ENCODE data around the gene UNC45B. TPM values are rescaled to one million over a fixed set of nuclear protein-coding genes. Genes with fewer than 3 reads are reported as not detected.

Gene UNC45B
- total RNA-seq, 4 donors from 2014 or later: not detected

DNA sequence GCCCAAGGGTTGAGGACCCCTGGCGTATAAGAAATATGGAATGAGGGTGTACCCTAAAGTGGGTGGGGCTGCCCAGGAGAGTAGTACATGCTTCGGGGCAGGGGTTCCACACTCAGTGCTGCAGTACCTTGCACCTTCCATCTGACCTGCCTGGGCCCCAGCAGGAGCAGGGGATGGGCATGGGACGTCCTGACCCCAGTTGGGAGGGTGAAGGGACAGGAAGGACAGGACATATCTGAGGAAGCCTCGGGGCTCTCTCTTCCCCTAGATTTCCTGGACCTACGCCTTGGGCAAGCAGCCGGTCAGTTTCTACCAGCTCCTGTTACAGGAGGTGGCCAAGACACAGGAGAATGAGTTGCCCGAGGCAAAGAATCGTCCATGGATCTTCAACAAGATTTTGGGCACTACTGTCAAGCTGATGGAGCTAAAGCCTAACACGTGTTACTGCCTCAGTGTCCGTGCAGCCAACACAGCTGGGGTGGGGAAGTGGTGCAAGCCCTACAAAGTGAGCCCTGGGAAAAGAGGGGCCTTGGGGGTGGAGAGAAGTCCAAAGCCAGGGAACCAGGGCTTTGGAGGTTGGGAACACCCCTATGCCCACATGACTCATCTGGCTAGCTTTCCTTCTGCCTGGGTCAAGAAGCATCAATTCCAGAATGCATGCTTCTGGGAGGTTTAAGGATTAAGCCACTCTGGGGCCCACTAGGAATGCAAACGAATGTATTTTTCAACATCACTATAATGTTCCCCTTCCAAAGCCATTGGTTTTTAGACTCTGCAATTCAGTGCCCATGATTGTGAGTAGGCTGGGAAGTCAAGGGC is 18.3 kb upstream of the UNC45B start:
- peaks cover 0 to 24% (median 0%) of the 10 kb centered on the region in 3 donors for H3K36me3 ChIP-seq
- H3K4me3 ChIP-seq: no peak overlapping the region
- no peak overlapping the region for H3K27ac ChIP-seq
- H3K9me3 ChIP-seq: no peaks in the 10 kb centered on the region
- H3K4me1 ChIP-seq: no peaks in the 10 kb centered on the region
- H3K27me3 ChIP-seq: no peaks in the 10 kb centered on the region
- TF ChIP-seq, protein P1, sequence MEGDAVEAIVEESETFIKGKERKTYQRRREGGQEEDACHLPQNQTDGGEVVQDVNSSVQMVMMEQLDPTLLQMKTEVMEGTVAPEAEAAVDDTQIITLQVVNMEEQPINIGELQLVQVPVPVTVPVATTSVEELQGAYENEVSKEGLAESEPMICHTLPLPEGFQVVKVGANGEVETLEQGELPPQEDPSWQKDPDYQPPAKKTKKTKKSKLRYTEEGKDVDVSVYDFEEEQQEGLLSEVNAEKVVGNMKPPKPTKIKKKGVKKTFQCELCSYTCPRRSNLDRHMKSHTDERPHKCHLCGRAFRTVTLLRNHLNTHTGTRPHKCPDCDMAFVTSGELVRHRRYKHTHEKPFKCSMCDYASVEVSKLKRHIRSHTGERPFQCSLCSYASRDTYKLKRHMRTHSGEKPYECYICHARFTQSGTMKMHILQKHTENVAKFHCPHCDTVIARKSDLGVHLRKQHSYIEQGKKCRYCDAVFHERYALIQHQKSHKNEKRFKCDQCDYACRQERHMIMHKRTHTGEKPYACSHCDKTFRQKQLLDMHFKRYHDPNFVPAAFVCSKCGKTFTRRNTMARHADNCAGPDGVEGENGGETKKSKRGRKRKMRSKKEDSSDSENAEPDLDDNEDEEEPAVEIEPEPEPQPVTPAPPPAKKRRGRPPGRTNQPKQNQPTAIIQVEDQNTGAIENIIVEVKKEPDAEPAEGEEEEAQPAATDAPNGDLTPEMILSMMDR (IDR thresholded peaks at IDR 0.05): no peak
- no peak for TF ChIP-seq POLR2A (IDR thresholded peaks at IDR 0.05)
- DNase-seq: no peak

DNA sequence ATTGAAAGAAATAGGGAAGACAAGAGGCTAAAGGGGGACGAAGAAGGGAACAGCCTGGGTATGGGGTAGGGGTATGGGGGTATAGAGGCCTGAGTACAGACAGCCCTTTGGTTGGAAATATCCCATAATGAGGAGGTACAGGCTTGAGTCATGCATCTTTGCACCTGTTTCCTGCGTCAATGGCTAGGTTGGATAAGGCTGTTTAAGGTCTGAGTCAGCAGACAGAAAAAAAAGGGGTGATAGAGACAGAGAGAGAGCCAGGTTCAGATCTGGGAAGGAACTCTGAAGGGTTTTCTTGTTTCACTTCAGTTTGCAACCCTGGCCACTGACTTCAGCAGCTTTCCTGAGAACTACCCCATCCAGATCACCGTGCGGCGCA is 17.7 kb upstream of the UNC45B start:
- no peak overlapping the region for H3K4me3 ChIP-seq
- H3K4me1 ChIP-seq: no peaks in the 10 kb centered on the region
- H3K27ac ChIP-seq: no peak overlapping the region
- TF ChIP-seq POLR2A (IDR thresholded peaks at IDR 0.05): no peak
- DNase-seq: no peak
- no peaks in the 10 kb centered on the region for H3K9me3 ChIP-seq
- H3K27me3 ChIP-seq: no peaks in the 10 kb centered on the region
- peaks cover 0 to 30% (median 0%) of the 10 kb centered on the region in 3 donors for H3K36me3 ChIP-seq

DNA sequence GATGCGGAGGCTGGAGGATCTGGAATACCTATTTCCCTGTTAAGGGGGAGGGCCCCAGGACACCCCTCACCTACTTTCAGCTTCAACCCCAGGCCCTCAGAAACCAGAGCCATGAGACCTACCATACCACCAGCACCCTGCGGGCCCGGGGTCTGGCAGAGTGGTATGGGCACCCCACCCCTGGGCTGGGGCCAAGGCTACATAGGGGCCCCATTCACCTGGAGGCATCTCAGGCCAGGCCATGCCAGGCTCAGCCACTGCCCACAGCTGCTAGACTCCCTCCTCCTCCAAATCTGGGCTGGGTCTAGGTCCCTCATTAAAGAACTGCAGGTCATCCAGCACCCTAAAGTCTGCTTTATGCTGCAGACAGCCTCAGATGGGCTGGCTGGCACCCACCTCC is 17.2 kb upstream of the UNC45B start:
- DNase-seq: no peak
- H3K4me3 ChIP-seq: no peak overlapping the region
- TF ChIP-seq POLR2A (IDR thresholded peaks at IDR 0.05): no peak
- TF ChIP-seq, protein P1 (IDR thresholded peaks at IDR 0.05): no peak

DNA sequence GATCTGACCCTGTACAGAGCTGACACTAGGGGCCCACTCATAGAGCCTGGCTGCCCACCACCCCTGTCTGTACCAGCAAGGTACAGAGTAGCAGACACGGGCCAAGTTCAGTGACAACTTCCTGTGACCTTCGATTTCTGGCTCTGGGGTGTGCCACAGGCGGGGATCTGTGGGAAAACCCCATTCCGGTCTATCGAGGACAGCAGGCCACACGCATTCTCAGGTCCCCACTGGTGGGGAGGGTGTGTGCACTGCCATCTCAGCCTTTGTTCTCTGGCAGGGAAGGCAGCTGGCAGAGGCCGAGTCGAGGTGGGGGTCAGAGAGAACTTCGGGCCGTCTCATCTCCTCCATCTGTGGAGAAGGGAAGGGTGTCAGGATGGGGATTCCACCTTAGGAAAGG is 15.5 kb upstream of the UNC45B start:
- TF ChIP-seq POLR2A (IDR thresholded peaks at IDR 0.05): no peak
- TF ChIP-seq, protein P1 (IDR thresholded peaks at IDR 0.05): no peak
- DNase-seq: peak in 1 of 3 donors; percentile 54
- Histone ChIP-seq H3K27ac (no peak overlapping the region), H3K4me3 (no peak overlapping the region), H3K36me3 (peaks cover 0 to 51% (median 0%) of the 10 kb centered on the region in 3 donors), H3K27me3 (no peaks in the 10 kb centered on the region), H3K9me3 (no peaks in the 10 kb centered on the region), H3K4me1 (no peaks in the 10 kb centered on the region)

More for the DNA sequence above, 17.2 kb upstream of the UNC45B start:
- Histone ChIP-seq H3K27ac (no peak overlapping the region), H3K4me1 (no peaks in the 10 kb centered on the region), H3K9me3 (no peaks in the 10 kb centered on the region), H3K27me3 (no peaks in the 10 kb centered on the region), H3K36me3 (peaks cover 0 to 34% (median 0%) of the 10 kb centered on the region in 3 donors)

DNA sequence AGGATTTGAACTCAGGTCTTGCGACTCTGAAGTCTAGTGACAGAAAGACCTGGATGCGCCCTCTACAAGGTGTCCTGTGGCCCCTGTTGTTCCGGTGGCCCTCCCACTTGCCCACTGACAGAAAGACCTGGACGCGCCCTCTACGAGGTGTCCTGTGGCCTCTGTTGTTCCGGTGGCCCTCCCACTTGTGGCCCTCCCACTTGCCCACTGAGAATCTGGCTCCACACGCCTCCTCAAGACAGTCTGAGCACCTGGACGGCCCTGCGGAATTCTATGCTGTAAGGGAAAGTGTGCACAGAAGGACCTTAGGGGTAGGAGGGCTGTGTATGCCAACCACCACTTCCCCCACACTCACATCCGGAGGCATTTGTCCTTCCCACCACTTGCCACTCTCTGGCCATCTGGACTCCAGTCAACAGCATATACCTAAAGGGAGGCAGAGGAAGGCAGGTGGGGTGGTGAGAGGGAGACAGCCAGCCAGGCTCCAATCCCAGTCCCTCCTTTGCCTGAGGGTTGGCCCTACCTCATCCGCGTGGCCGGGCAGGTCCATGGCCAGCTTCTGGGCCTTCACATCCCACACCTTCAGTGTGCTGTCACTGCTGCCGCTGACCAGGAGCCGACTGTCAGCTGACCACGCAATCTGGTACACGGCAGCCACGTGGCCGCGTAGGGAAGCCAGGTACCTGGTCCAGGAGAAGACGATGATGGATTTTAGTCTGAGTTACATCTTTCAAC is 14.6 kb upstream of the UNC45B start:
- Histone ChIP-seq H3K27ac (no peak overlapping the region), H3K4me1 (no peaks in the 10 kb centered on the region), H3K4me3 (no peak overlapping the region), H3K27me3 (no peaks in the 10 kb centered on the region), H3K36me3 (peaks cover 0 to 60% (median 0%) of the 10 kb centered on the region in 3 donors), H3K9me3 (no peaks in the 10 kb centered on the region)
- no peak for DNase-seq
- TF ChIP-seq POLR2A (IDR thresholded peaks at IDR 0.05): no peak
- TF ChIP-seq, protein P1 (IDR thresholded peaks at IDR 0.05): no peak

DNA sequence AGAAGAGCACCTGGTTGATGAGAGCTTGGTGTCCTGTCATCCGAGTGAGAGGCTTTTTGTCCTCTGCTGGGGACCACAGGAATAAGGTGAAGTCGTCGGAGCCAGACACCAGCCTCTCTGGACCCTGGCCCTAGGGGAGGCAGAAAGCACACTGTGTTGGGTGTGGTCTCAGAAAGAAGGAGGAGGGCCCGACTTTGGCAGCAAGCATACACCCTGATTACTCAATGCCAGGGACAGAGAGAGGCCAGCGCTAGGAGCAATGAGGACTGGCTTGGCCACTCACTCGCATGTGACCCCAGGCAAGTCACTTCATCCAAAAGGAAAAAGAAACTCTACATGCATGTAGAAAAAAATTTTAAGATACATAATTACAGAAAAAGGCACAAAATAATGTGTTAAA is 12.3 kb upstream of the UNC45B start:
- Histone ChIP-seq H3K27me3 (no peaks in the 10 kb centered on the region), H3K36me3 (peaks cover 0 to 70% (median 0%) of the 10 kb centered on the region in 3 donors), H3K27ac (no peak overlapping the region), H3K9me3 (no peaks in the 10 kb centered on the region), H3K4me1 (no peaks in the 10 kb centered on the region), H3K4me3 (no peak overlapping the region)
- TF ChIP-seq POLR2A (IDR thresholded peaks at IDR 0.05): no peak
- TF ChIP-seq, protein P1 (IDR thresholded peaks at IDR 0.05): no peak
- DNase-seq: no peak

Data from Peyer's patch (tissue), 4 donors.